Measurements from ENCODE around the gene BABAM2. TPM values are rescaled to one million over a fixed set of nuclear protein-coding genes. Genes with fewer than 3 reads are reported as not detected.

The BABAM2 gene
- total RNA-seq, 1 donor from 2014 or later: 34.6 TPM

DNA sequence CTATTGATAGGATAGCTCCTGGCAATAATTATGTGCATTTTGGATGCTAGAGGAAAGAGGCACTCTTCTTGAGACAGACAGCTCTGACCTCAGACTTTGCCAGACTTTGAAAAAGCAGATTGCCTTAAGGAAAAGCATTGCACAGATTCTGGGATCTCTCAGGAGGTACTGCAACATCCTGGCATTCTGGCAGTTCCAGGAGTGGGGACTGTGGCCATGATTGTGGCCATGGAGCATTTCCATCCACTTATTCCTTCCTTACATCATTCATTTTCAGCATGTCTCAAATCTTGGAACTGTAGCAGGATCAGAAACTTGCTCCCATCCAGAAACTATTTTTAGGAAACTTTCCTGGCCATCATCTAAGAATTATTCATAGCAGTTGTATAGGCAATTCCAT lies 357.2 kb downstream of the BABAM2 start:
- H3K79me2 ChIP-seq (ENCODE audit: low read depth): no peaks in the 10 kb centered on the region
- H3K9ac ChIP-seq: no peak overlapping the region
- Mint-ChIP-seq H3K27ac (no peak overlapping the region), H3K4me1 (no peaks in the 10 kb centered on the region), H3K4me3 (no peak overlapping the region), H3K27me3 (ENCODE audit: insufficient read depth, low read depth) (no peaks in the 10 kb centered on the region), H3K9me3 (no peaks in the 10 kb centered on the region), H3K36me3 (peaks cover 2% of the 10 kb centered on the region)
- no peaks in the 10 kb centered on the region for H3K9me3 ChIP-seq (ENCODE audit: low read depth)
- no peak overlapping the region for H3K4me3 ChIP-seq
- H3K27ac ChIP-seq: no peak overlapping the region
- TF ChIP-seq EZH2 (IDR thresholded peaks at IDR 0.05): no peak
- TF ChIP-seq, protein P1, sequence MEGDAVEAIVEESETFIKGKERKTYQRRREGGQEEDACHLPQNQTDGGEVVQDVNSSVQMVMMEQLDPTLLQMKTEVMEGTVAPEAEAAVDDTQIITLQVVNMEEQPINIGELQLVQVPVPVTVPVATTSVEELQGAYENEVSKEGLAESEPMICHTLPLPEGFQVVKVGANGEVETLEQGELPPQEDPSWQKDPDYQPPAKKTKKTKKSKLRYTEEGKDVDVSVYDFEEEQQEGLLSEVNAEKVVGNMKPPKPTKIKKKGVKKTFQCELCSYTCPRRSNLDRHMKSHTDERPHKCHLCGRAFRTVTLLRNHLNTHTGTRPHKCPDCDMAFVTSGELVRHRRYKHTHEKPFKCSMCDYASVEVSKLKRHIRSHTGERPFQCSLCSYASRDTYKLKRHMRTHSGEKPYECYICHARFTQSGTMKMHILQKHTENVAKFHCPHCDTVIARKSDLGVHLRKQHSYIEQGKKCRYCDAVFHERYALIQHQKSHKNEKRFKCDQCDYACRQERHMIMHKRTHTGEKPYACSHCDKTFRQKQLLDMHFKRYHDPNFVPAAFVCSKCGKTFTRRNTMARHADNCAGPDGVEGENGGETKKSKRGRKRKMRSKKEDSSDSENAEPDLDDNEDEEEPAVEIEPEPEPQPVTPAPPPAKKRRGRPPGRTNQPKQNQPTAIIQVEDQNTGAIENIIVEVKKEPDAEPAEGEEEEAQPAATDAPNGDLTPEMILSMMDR (IDR thresholded peaks at IDR 0.05): no peak
- no peaks in the 10 kb centered on the region for H3K4me1 ChIP-seq
- H3K4me2 ChIP-seq: no peak overlapping the region
- no peaks in the 10 kb centered on the region for H4K20me1 ChIP-seq (ENCODE audit: low read depth)
- no peaks in the 10 kb centered on the region for H3F3A ChIP-seq (ENCODE audit: low read depth)
- no peak overlapping the region for H2AFZ ChIP-seq (replicated peaks)
- no peaks in the 10 kb centered on the region for H3K27me3 ChIP-seq
- DNase-seq (ENCODE audit: low spot score): no peak
- H3K36me3 ChIP-seq: no peaks in the 10 kb centered on the region

DNA sequence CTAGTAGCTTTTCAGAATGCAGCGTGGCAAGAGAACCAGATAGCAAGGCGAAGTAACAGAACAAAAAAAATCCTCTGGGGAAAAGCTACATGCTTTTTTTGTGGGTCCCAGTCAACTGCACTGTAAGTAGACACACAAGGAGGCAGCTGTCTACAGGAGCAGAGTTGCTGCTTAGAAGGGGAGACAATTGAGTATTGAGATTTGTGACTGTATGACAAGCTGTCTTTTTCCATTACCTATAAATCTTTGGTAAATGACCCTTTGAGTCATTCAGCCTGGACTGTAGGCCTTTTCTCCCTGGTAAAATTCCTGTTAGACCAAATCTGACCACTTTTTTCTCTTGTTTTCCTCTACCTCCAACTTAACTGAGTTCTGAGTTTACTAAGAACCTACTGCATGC lies 358.0 kb downstream of the BABAM2 start:
- no peaks in the 10 kb centered on the region for H3K4me1 ChIP-seq
- Mint-ChIP-seq H3K4me1 (no peaks in the 10 kb centered on the region), H3K9me3 (no peaks in the 10 kb centered on the region), H3K36me3 (peaks cover 2% of the 10 kb centered on the region), H3K27ac (no peak overlapping the region), H3K27me3 (ENCODE audit: insufficient read depth, low read depth) (no peaks in the 10 kb centered on the region), H3K4me3 (no peak overlapping the region)
- no peak for DNase-seq (ENCODE audit: low spot score)
- H3F3A ChIP-seq (ENCODE audit: low read depth): no peaks in the 10 kb centered on the region
- no peak overlapping the region for H3K4me3 ChIP-seq
- H3K9me3 ChIP-seq (ENCODE audit: low read depth): no peaks in the 10 kb centered on the region
- no peak overlapping the region for H2AFZ ChIP-seq (replicated peaks)
- no peak overlapping the region for H3K4me2 ChIP-seq
- H3K27me3 ChIP-seq: no peaks in the 10 kb centered on the region
- H4K20me1 ChIP-seq (ENCODE audit: low read depth): no peaks in the 10 kb centered on the region
- no peaks in the 10 kb centered on the region for H3K36me3 ChIP-seq
- no peak overlapping the region for H3K27ac ChIP-seq
- no peaks in the 10 kb centered on the region for H3K79me2 ChIP-seq (ENCODE audit: low read depth)
- TF ChIP-seq EZH2phosphoT487 (IDR thresholded peaks at IDR 0.05): no peak
- TF ChIP-seq, protein P1 (IDR thresholded peaks at IDR 0.05): no peak
- no peak for TF ChIP-seq EZH2 (IDR thresholded peaks at IDR 0.05)
- no peak overlapping the region for H3K9ac ChIP-seq

DNA sequence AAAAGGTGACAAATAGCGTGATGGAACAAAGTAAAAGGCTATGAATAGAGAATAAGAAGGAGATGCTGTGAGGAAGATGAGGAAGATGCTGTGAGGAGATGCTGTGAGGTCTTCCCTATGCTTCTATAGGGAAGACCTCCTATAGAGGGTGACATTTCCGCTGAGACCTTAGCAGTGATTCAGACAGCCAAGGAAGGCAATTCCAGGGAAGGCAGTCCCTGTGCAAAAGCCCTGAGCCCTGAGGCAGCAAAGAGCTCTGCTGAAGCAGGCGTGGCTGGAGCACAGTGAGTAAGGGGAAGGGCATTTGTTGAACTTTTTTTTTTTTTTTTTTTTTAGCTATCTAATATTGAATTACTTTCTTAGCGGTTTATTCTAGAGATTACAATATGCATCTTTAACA lies 359.5 kb downstream of the BABAM2 start:
- no peak overlapping the region for H2AFZ ChIP-seq (replicated peaks)
- Mint-ChIP-seq H3K36me3 (peaks cover 2% of the 10 kb centered on the region), H3K27me3 (ENCODE audit: insufficient read depth, low read depth) (no peaks in the 10 kb centered on the region), H3K4me1 (no peaks in the 10 kb centered on the region), H3K9me3 (no peaks in the 10 kb centered on the region), H3K27ac (no peak overlapping the region), H3K4me3 (no peak overlapping the region)
- no peak overlapping the region for H3K9ac ChIP-seq
- H3K27me3 ChIP-seq: no peaks in the 10 kb centered on the region
- no peaks in the 10 kb centered on the region for H3F3A ChIP-seq (ENCODE audit: low read depth)
- no peak for DNase-seq (ENCODE audit: low spot score)
- no peak overlapping the region for H3K4me3 ChIP-seq
- no peak overlapping the region for H3K4me2 ChIP-seq
- no peaks in the 10 kb centered on the region for H3K9me3 ChIP-seq (ENCODE audit: low read depth)
- no peaks in the 10 kb centered on the region for H4K20me1 ChIP-seq (ENCODE audit: low read depth)
- no peak overlapping the region for H3K27ac ChIP-seq
- TF ChIP-seq EZH2 (IDR thresholded peaks at IDR 0.05): no peak
- TF ChIP-seq EZH2phosphoT487 (IDR thresholded peaks at IDR 0.05): no peak
- TF ChIP-seq, protein P1 (IDR thresholded peaks at IDR 0.05): no peak
- no peaks in the 10 kb centered on the region for H3K79me2 ChIP-seq (ENCODE audit: low read depth)
- H3K36me3 ChIP-seq: no peaks in the 10 kb centered on the region
- no peaks in the 10 kb centered on the region for H3K4me1 ChIP-seq

DNA sequence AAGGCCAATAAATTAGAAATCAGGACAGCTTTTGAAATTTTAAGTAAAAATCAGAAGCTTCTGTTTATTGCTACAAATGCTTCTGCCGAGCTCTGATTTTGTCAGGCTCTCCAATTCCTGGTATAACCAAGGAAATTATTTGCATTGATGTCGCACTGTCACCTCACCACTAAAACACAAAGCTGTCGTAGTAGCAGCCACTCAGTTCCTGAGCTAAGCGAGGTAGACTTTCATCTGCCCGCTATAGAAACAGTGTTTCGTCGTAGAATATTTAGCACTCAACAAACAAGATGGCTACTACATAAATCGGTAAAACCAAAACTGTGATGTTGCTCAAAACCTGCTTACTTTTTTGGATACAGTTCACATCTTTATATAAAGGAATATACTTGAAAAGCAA lies 360.8 kb downstream of the BABAM2 start:
- DNase-seq (ENCODE audit: low spot score): no peak
- H3K4me1 Mint-ChIP-seq: no peaks in the 10 kb centered on the region
- Histone ChIP-seq H3K79me2 (ENCODE audit: low read depth) (no peaks in the 10 kb centered on the region), H3K4me3 (no peak overlapping the region), H3F3A (ENCODE audit: low read depth) (no peaks in the 10 kb centered on the region), H3K4me1 (no peaks in the 10 kb centered on the region), H3K9me3 (ENCODE audit: low read depth) (no peaks in the 10 kb centered on the region), H3K27me3 (no peaks in the 10 kb centered on the region), H3K27ac (no peak overlapping the region), H3K9ac (no peak overlapping the region), H4K20me1 (ENCODE audit: low read depth) (no peaks in the 10 kb centered on the region), H2AFZ (replicated peaks) (no peak overlapping the region), H3K36me3 (no peaks in the 10 kb centered on the region), H3K4me2 (no peak overlapping the region)
- no peaks in the 10 kb centered on the region for H3K36me3 Mint-ChIP-seq
- no peak overlapping the region for H3K4me3 Mint-ChIP-seq
- H3K9me3 Mint-ChIP-seq: no peaks in the 10 kb centered on the region
- no peaks in the 10 kb centered on the region for H3K27me3 Mint-ChIP-seq (ENCODE audit: insufficient read depth, low read depth)
- no peak overlapping the region for H3K27ac Mint-ChIP-seq
- no peak for TF ChIP-seq EZH2 (IDR thresholded peaks at IDR 0.05)
- TF ChIP-seq EZH2phosphoT487 (IDR thresholded peaks at IDR 0.05): no peak
- TF ChIP-seq, protein P1 (IDR thresholded peaks at IDR 0.05): no peak

Measured in neural progenitor cell (in vitro differentiated cells).